Caco-2 (cell line): ENCODE measurements around the gene HBP1. TPM values are rescaled to one million over a fixed set of nuclear protein-coding genes. Genes with fewer than 3 reads are reported as not detected.

ENCODE experiments used
- BruUV-seq: library from RNA; stranded (reverse); fragments of 400-500 nt; replicated peaks from 2 replicates; lab custom pipeline; 2021; lab: Mats Ljungman, UMichigan
- CTCF ChIA-PET: fragments of 300-600 bp; sonication (Branson Sonifier 250); formaldehyde crosslinking; loops from one replicate; lab custom pipeline; 2022; ENCODE audit warnings: antibody characterized with exemption; lab: Charles Lee
- POLR2A ChIA-PET: fragments of 300-600 bp; sonication (Branson Sonifier 250); formaldehyde crosslinking; loops from one replicate; lab custom pipeline; 2022; ENCODE audit warnings: antibody characterized with exemption; lab: Charles Lee
- DNase-seq, 2 experiments: peaks; one replicate each; pipeline versions ENCODE4 v3.0.0 to v3.0.0-alpha.2; 2020 to 2022
- H3K27me3 ChIP-seq: replicated peaks from 2 replicates; pipeline ENCODE4 v1.6.0; 2011; ENCODE audit warnings: low read length; ENCODE audit not compliant: control insufficient read depth, insufficient read depth
- H3K36me3 ChIP-seq: 2 replicates; pipeline ENCODE4 v1.5.1; 2011; ENCODE audit warnings: low read length; ENCODE audit not compliant: control insufficient read depth, insufficient read depth
- H3K4me1 ChIP-seq: fragments of 250-450 bp; sonication (Bioruptor Pico); 2 replicates; pipeline ENCODE4 v1.5.1; 2020; ENCODE audit warnings: mild to moderate bottlenecking
- H3K4me3 ChIP-seq: 2 replicates; pipeline ENCODE4 v1.5.1; 2011; ENCODE audit warnings: low read depth, mild to moderate bottlenecking, control low read depth, low read length
- H3K9me3 ChIP-seq: fragments of 250-450 bp; sonication (Bioruptor Pico); 2 replicates; pipeline ENCODE4 v1.5.1; 2020; ENCODE audit warnings: mild to moderate bottlenecking, moderate library complexity
- H3K27ac Mint-ChIP-seq: one replicate; pipeline ENCODE4 v1.8.0; 2022; ENCODE audit warnings: mixed read lengths; ENCODE audit not compliant: unreplicated experiment
- H3K27me3 Mint-ChIP-seq: one replicate; pipeline ENCODE4 v1.8.0; 2022; ENCODE audit warnings: mixed read lengths; ENCODE audit not compliant: insufficient read depth, unreplicated experiment
- H3K36me3 Mint-ChIP-seq: one replicate; pipeline ENCODE4 v1.8.0; 2022; ENCODE audit warnings: mild to moderate bottlenecking, mixed read lengths; ENCODE audit not compliant: insufficient read depth, unreplicated experiment
- H3K4me1 Mint-ChIP-seq: one replicate; pipeline ENCODE4 v1.8.0; 2022; ENCODE audit warnings: low read depth, mixed read lengths; ENCODE audit not compliant: unreplicated experiment
- H3K4me3 Mint-ChIP-seq: one replicate; pipeline ENCODE4 v1.8.0; 2022; ENCODE audit warnings: mild to moderate bottlenecking, moderate library complexity, mixed read lengths; ENCODE audit not compliant: unreplicated experiment
- H3K9me3 Mint-ChIP-seq: one replicate; pipeline ENCODE4 v1.8.0; 2022; ENCODE audit warnings: mixed read lengths; ENCODE audit not compliant: unreplicated experiment
- intact Hi-C: fragments of 100-400 bp; cut with micrococcal nuclease; formaldehyde crosslinking; loops from one replicate; pipeline ENCODE4 v1.10.0; 2022; ENCODE audit not compliant: unreplicated experiment
- total RNA-seq: library from RNA; stranded (reverse); gene quantifications from 2 replicates; pipeline ENCODE4 v1.2.3, GENCODE V29; 2022
- TF ChIP-seq, protein P1 (sequence below), 2 experiments: fragments of 200-600 bp in 1 of 2; IDR thresholded peaks; 1 replicate in 1 of 2; 2 replicates in 1 of 2; pipeline versions ENCODE4 v1.5.1 to v1.8.0; 2011 to 2022; ENCODE audit warnings: antibody characterized with exemption in 1 of 2, control low read depth in 1 of 2, inconsistent platforms in 1 of 2, low read depth in 1 of 2, low read length in 1 of 2, mild to moderate bottlenecking in 1 of 2, moderate library complexity in 1 of 2; ENCODE audit not compliant: insufficient read depth in 1 of 2, severe bottlenecking in 1 of 2, unreplicated experiment in 1 of 2

HBP1 gene
- total RNA-seq, 1 experiment from 2014 or later: 24.2 TPM

DNA sequence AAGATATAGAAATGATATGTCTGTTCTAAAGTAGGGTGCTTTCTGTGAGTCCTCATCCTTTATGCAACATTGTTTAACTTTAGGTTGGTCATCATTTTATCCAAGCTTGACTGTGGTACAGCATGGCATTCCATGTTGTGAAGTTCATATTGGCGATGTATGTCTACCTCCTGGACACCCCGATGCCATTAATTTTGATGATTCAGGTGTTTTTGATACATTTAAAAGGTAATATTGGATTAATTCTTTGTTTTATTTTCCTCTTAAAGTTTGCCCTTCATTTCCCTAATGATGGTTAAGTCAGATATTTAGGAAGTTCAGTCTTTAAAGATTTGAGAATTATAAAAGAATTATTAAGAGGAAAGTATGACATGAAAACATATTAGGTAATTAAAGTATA, 21.3 kb downstream of the HBP1 start:
- Histone ChIP-seq H3K4me3 (no peak overlapping the region), H3K27me3 (no peaks in the 10 kb centered on the region), H3K36me3 (peaks cover 2% of the 10 kb centered on the region; the same call in 1 of the 2 replicates), H3K4me1 (no peaks in the 10 kb centered on the region), H3K9me3 (no peaks in the 10 kb centered on the region)
- H3K36me3 Mint-ChIP-seq: peaks cover 33% of the 10 kb centered on the region
- TF ChIP-seq, protein P1, sequence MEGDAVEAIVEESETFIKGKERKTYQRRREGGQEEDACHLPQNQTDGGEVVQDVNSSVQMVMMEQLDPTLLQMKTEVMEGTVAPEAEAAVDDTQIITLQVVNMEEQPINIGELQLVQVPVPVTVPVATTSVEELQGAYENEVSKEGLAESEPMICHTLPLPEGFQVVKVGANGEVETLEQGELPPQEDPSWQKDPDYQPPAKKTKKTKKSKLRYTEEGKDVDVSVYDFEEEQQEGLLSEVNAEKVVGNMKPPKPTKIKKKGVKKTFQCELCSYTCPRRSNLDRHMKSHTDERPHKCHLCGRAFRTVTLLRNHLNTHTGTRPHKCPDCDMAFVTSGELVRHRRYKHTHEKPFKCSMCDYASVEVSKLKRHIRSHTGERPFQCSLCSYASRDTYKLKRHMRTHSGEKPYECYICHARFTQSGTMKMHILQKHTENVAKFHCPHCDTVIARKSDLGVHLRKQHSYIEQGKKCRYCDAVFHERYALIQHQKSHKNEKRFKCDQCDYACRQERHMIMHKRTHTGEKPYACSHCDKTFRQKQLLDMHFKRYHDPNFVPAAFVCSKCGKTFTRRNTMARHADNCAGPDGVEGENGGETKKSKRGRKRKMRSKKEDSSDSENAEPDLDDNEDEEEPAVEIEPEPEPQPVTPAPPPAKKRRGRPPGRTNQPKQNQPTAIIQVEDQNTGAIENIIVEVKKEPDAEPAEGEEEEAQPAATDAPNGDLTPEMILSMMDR (IDR thresholded peaks at IDR 0.05; ENCODE audit: insufficient read depth in 1 of 2, low read depth in 1 of 2, low read length in 1 of 2, severe bottlenecking in 1 of 2, unreplicated experiment in 1 of 2): no peak
- intact Hi-C loops: no loop called here
- DNase-seq: no peak
- no TSS peak for BruUV-seq
- ChIA-PET CTCF (no interaction called here), POLR2A (no interaction called here)
- H3K27ac Mint-ChIP-seq: no peak overlapping the region
- no peaks in the 10 kb centered on the region for H3K9me3 Mint-ChIP-seq
- no peaks in the 10 kb centered on the region for H3K27me3 Mint-ChIP-seq
- no peaks in the 10 kb centered on the region for H3K4me1 Mint-ChIP-seq
- no peak overlapping the region for H3K4me3 Mint-ChIP-seq

GRCh38 chr7:107194052-107194451, 25.2 kb downstream of the HBP1 start:
- Mint-ChIP-seq H3K4me1 (no peaks in the 10 kb centered on the region), H3K36me3 (peaks cover 17% of the 10 kb centered on the region), H3K4me3 (no peak overlapping the region), H3K27ac (no peak overlapping the region), H3K27me3 (no peaks in the 10 kb centered on the region), H3K9me3 (no peaks in the 10 kb centered on the region)
- ChIA-PET CTCF (no interaction called here), POLR2A (interaction anchor here (0.5 kb wide), 1 partner anchor 372 kb away, joined by 8 read pairs; no protein-coding TSS in a partner anchor)
- Histone ChIP-seq H3K4me1 (no peaks in the 10 kb centered on the region), H3K27me3 (no peaks in the 10 kb centered on the region), H3K4me3 (no peak overlapping the region), H3K36me3 (peaks cover 2% of the 10 kb centered on the region), H3K9me3 (no peaks in the 10 kb centered on the region)
- intact Hi-C loops: no loop called here
- TF ChIP-seq, protein P1 (IDR thresholded peaks at IDR 0.05; ENCODE audit: insufficient read depth in 1 of 2, low read depth in 1 of 2, low read length in 1 of 2, severe bottlenecking in 1 of 2, unreplicated experiment in 1 of 2): no peak
- BruUV-seq: no TSS peak
- no peak for DNase-seq

DNA sequence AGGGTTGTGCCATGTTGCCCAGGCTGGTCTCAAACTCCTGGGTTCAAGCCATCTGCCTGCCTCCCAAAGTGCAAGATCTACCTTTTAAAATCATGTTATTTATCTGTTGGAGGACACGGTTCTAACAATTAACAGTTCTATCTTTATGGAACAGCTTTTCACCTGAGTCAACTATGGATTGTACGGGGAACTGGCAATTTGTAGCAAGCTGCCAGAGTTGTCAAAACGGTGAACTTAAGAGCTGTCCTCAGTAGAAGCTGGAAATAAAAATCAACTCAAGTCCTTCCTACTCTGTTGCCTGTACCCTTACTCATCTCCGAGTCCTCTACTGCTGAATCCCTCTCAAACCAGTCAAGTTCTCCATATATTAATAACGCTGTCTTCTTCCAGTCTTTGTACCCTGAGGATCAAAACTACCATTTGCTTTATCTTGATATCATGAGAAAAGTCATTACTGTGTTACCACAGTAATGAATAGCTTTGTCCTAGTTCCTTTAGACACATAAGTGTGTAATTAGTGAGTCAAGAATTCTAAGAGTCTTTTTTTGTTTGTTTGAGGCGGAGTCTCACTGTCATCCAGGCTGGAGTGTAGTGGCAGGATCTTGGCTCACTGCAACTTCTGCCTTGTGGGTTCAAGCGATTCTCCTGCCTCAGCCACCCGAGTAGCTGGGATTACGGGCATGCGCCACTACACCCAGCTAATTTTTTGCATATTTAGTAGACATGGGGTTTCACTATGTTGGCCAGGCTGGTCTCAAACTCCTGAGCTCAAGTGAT, 28.2 kb downstream of the HBP1 start:
- no peaks in the 10 kb centered on the region for H3K4me1 ChIP-seq
- H3K9me3 ChIP-seq: no peaks in the 10 kb centered on the region
- no peaks in the 10 kb centered on the region for H3K27me3 ChIP-seq
- Mint-ChIP-seq H3K36me3 (peaks cover 44% of the 10 kb centered on the region), H3K4me1 (peaks cover 11% of the 10 kb centered on the region), H3K27me3 (no peaks in the 10 kb centered on the region), H3K4me3 (no peak overlapping the region), H3K9me3 (no peaks in the 10 kb centered on the region), H3K27ac (no peak overlapping the region)
- TF ChIP-seq, protein P1 (IDR thresholded peaks at IDR 0.05; ENCODE audit: insufficient read depth in 1 of 2, low read depth in 1 of 2, low read length in 1 of 2, severe bottlenecking in 1 of 2, unreplicated experiment in 1 of 2): no peak
- no TSS peak for BruUV-seq
- CTCF ChIA-PET: no interaction called here
- intact Hi-C loops: no loop called here
- DNase-seq: no peak
- H3K36me3 ChIP-seq: peaks cover 3% of the 10 kb centered on the region
- POLR2A ChIA-PET: no interaction called here
- H3K4me3 ChIP-seq: no peak overlapping the region
